HepG2 (cell line): ENCODE data around the gene NLRP11. TPM values are rescaled to one million over a fixed set of nuclear protein-coding genes. Genes with fewer than 3 reads are reported as not detected.
"Not testable (repeated sequence)": the region's sequence is repeated elsewhere in the genome, so short reads cannot be mapped to it uniquely, and the experiment has no call there.

Experiments
- ATAC-seq: fragments of 200-7000 bp; cut with Tn5 transposase; 3 replicates; pipeline ENCODE4 v1.9.1; 2020; ENCODE audit warnings: mild to moderate bottlenecking, moderate library complexity
- BruUV-seq: library from RNA; stranded (reverse); fragments of 400-500 nt; replicated peaks from 2 replicates; lab custom pipeline; 2021; lab: Mats Ljungman, UMichigan
- CTCF ChIA-PET: fragments of 300-600 bp; formaldehyde crosslinking; extraction: SDS; loops from one replicate; lab custom pipeline; 2021; ENCODE audit warnings: low total read pairs, inconsistent platforms, low intra/inter-chr PET ratio; lab: Yijun Ruan, JAX
- POLR2A ChIA-PET: fragments of 350-600 bp; sonication (Branson Sonifier 250); formaldehyde crosslinking; loops from one replicate; lab custom pipeline; 2020; ENCODE audit warnings: antibody characterized with exemption, inconsistent platforms; lab: Yijun Ruan, JAX
- DNase-seq: peaks from one replicate; pipeline ENCODE4 v3.0.0-alpha.2; 2015; ENCODE audit warnings: low spot score
- FAIRE-seq: peaks from 3 replicates; lab custom pipeline; 2011; peaks lifted over from hg19 to GRCh38; lab: Jason Lieb, UNC
- H2AFZ ChIP-seq: one replicate; pipeline ENCODE4 v1.6.1; 2011; ENCODE audit warnings: low read length, inconsistent platforms
- H3K27ac ChIP-seq: fragments of 300-600 bp; 3 replicates; pipeline ENCODE4 v1.8.0; 2011; ENCODE audit warnings: mixed run types, mild to moderate bottlenecking, mixed read lengths, low read length, inconsistent platforms; ENCODE audit not compliant: insufficient read depth; ENCODE audit errors: extremely low read length
- H3K27me3 ChIP-seq, 2 experiments: fragments of 200-600 bp in 1 of 2; 2 replicates in 1 of 2; 3 replicates in 1 of 2; pipeline versions ENCODE4 v1.6.0 to v1.8.0; 2011; ENCODE audit warnings: low read length in 2 of 2, mild to moderate bottlenecking in 2 of 2, moderate library complexity in 2 of 2, inconsistent platforms in 1 of 2; ENCODE audit not compliant: insufficient read depth in 2 of 2, control insufficient read depth in 1 of 2
- H3K36me3 ChIP-seq, 2 experiments: fragments of 200-600 bp in 1 of 2; replicated peaks in 1 of 2; 2 replicates in 1 of 2; 3 replicates in 1 of 2; pipeline versions ENCODE4 v1.5.1 to v1.8.0; 2011; ENCODE audit warnings: low read length in 2 of 2, inconsistent platforms in 1 of 2; ENCODE audit not compliant: insufficient read depth in 2 of 2, control insufficient read depth in 1 of 2
- H3K4me1 ChIP-seq: 2 replicates; pipeline ENCODE4 v1.5.1; 2012; ENCODE audit warnings: low read length, inconsistent platforms; ENCODE audit not compliant: insufficient read depth
- H3K4me2 ChIP-seq: 2 replicates; pipeline ENCODE4 v1.6.0; 2011; ENCODE audit warnings: low read depth, low read length, inconsistent platforms
- H3K4me3 ChIP-seq, 3 experiments: fragments of 200-600 bp in 1 of 3; sonication (generic), shearing (Covaris generic) in 1 of 3; replicated peaks in 1 of 3; 2 replicates each; pipeline ENCODE4 v1.5.1; 2011 to 2016; ENCODE audit warnings: low read length in 3 of 3, inconsistent platforms in 2 of 3, low read depth in 2 of 3, mild to moderate bottlenecking in 2 of 3, control low read depth in 1 of 3, mixed read lengths in 1 of 3; ENCODE audit not compliant: insufficient read depth in 1 of 3
- H3K79me2 ChIP-seq: one replicate; pipeline ENCODE4 v1.6.1; 2011; ENCODE audit warnings: low read length, inconsistent platforms; ENCODE audit not compliant: insufficient read depth
- H3K9ac ChIP-seq: 2 replicates; pipeline ENCODE4 v1.6.0; 2011; ENCODE audit warnings: mild to moderate bottlenecking, low read depth, low read length, inconsistent platforms; ENCODE audit not compliant: insufficient read depth
- H3K9me3 ChIP-seq: 2 replicates; pipeline ENCODE4 v1.5.1; 2012; ENCODE audit warnings: mild to moderate bottlenecking, low read length
- H4K20me1 ChIP-seq: 2 replicates; pipeline ENCODE4 v1.6.0; 2011; ENCODE audit warnings: inconsistent platforms, mild to moderate bottlenecking, low read length, moderate library complexity; ENCODE audit not compliant: insufficient read depth
- HCFC1 ChIP-seq: fragments of 150-350 bp; IDR thresholded peaks from 2 replicates; pipeline ENCODE4 v1.6.1; 2014; ENCODE audit warnings: low read depth, low read length
- ZKSCAN8 ChIP-seq: IDR thresholded peaks from 2 replicates; pipeline ENCODE4 v1.6.1; 2016; ENCODE audit warnings: borderline replicate concordance, missing genetic modification reagents, missing compliant biosample characterization
- WGBS: methylation state at CpG from one replicate; pipeline ENCODE4 v1.1.6; 2017; ENCODE audit warnings: low lambda C conversion rate; 5-methylcytosine and 5-hydroxymethylcytosine counted together
- in situ Hi-C: cut with HindIII; loops from 2 replicates; pipeline ENCODE4 v1.10.0; 2017; ENCODE audit warnings: low pct_unique_long_range_greater_than_20kb; ENCODE audit not compliant: extremely low pct_ligation_motif_present
- intact Hi-C: fragments of 100-400 bp; cut with micrococcal nuclease; formaldehyde crosslinking; loops from one replicate; pipeline ENCODE4 v1.10.0; 2022; ENCODE audit not compliant: unreplicated experiment
- polyA plus RNA-seq, 8 experiments: library from polyadenylated mRNA; depleted of rRNA in 3 of 8; stranded (reverse) in 7 of 8; unstranded in 1 of 8; fragments of >200 nt; fragmentation: Illumina TruSeq in 4 of 8; extraction: Trizol in 4 of 8; gene quantifications; 2 replicates each; pipeline versions ENCODE4 v1.2.1 to v1.2.3, GENCODE V29; 2011 to 2016; ENCODE audit warnings: low read depth in 4 of 8, missing spikeins in 1 of 8, mixed read lengths in 1 of 8; ENCODE audit not compliant: insufficient read depth in 1 of 8
- total RNA-seq, 5 experiments: library from RNA; depleted of rRNA; stranded (reverse); fragments of >200 nt; fragmentation: Illumina TruSeq; extraction: Trizol; gene quantifications; 2 replicates each; pipeline ENCODE4 v1.2.3, GENCODE V29; 2016; ENCODE audit warnings: low read depth in 1 of 5

Gene NLRP11
- total and polyA plus RNA-seq, 2 of the 13 experiments (the other 11 are each of a cell fraction or from before 2014, with no cell fraction given) = 0.02 TPM; not detected in 1

DNA sequence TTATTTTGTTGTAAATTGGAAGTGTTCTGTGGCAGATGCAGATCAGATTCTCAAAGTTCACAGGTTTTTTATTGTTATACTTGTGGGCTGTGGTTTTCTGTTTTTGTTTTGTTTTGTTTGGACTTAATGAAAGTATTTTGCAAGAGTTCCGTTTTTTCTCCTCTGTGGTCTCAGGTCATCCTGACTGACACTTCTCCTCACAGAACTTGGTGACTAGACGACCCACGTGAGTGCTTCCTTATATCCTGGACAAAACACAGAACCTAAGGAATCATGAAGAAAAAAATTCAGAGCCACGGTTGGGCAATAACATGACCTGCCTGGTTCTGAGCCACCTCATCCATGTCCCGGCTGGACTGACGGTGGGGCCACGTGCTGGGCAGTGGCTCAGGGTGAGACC is 65.3 kb downstream of the NLRP11 start (continued):
- TF ChIP-seq HCFC1 (no peak), ZKSCAN8 (CRISPR knock-in tag) (no peak)

DNA sequence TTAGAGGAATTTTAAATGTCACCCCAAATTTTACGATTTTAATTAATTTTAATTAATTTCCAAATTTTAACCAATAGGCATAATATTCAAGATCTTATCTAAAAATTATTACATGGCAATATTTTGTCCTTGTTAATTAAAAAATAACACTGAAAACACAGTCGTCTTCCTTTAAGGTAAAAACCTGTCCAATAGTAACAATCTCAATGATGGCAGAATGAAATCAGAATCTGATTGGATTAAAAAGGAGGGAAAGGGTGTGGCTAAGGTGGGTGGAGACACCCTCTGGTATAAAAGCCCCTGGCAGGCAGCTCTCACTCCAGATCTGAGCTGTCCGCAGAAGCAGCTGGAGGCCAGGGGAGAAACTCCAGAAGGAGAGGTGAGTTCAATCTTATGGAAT is 73.0 kb downstream of the NLRP11 start, which contains the start of gene RFPL4A:
Gene RFPL4A, plus strand, starts transcription at position 301 of the 400 bp plus-strand sequence. CDS start 2,704 bp downstream, outside the sequence.
- H3K27ac ChIP-seq, in situ Hi-C loops, H2AFZ ChIP-seq: not testable (repeated sequence)

DNA sequence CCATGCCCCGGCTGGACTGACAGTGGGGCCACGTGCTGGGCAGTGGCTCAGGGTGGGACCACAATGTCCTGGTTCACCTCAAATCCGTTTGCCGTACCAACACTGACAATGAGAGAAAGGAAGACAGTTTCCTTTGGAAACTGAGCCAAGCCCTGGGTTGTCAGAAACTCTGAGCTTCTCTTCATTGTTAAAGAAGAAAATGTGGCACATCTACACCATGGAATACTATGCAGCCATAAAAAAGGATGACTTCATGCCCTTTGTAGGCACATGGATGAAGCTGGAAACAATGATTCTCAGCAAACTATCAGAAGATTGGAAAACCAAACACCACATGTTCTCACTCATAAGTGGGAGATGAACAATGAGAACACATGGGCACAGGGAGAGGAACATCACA is 75.0 kb downstream of the NLRP11 start:
- DNase-seq, H4K20me1 ChIP-seq, intact Hi-C loops, FAIRE-seq, H3K4me1 ChIP-seq, POLR2A ChIA-PET, BruUV-seq, H3K79me2 ChIP-seq, in situ Hi-C loops, H3K27ac ChIP-seq, ATAC-seq, H2AFZ ChIP-seq, H3K9ac ChIP-seq, H3K9me3 ChIP-seq, CTCF ChIA-PET, H3K36me3 ChIP-seq, H3K4me2 ChIP-seq, H3K4me3 ChIP-seq: not testable (repeated sequence)
- peaks cover 0 to 22% of the 10 kb centered on the region in 2 experiments; a peak in 3 of 5 replicates for H3K27me3 ChIP-seq
- WGBS = 34% methylated on average over 4 of the region's 4 CpGs

More for the DNA sequence above, 73.0 kb downstream of the NLRP11 start, which contains the start of gene RFPL4A:
- CTCF ChIA-PET, H3K4me1 ChIP-seq, H4K20me1 ChIP-seq, H3K4me3 ChIP-seq, H3K36me3 ChIP-seq, H3K79me2 ChIP-seq, ATAC-seq, H3K4me2 ChIP-seq, intact Hi-C loops, POLR2A ChIA-PET, H3K9ac ChIP-seq, H3K9me3 ChIP-seq, BruUV-seq, FAIRE-seq, DNase-seq: not testable (repeated sequence)
- peaks cover 0 to 22% of the 10 kb centered on the region in 2 experiments; a peak in 3 of 5 replicates for H3K27me3 ChIP-seq
- 25% methylated on average over 3 of the region's 3 CpGs for WGBS
